BE2C (cell line): ENCODE results near the gene LRP11.

ENCODE experiments used
- DNase-seq: peaks from one replicate; pipeline ENCODE4 v3.0.0-alpha.2; 2020
- H3K27me3 ChIP-seq: fragments of 250-450 bp; sonication (Bioruptor Pico); 2 replicates; pipeline ENCODE4 v1.5.1; 2020; ENCODE audit warnings: mild to moderate bottlenecking
- H3K36me3 ChIP-seq: fragments of 250-450 bp; sonication (Bioruptor Pico); 2 replicates; pipeline ENCODE4 v1.5.1; 2020; ENCODE audit warnings: mild to moderate bottlenecking
- H3K4me1 ChIP-seq: fragments of 250-450 bp; sonication (Bioruptor Pico); 2 replicates; pipeline ENCODE4 v1.5.1; 2020
- H3K4me3 ChIP-seq: 2 replicates; pipeline ENCODE4 v1.5.1; 2011; ENCODE audit warnings: low read depth, low read length
- H3K9me3 ChIP-seq: fragments of 250-450 bp; sonication (Bioruptor Pico); 2 replicates; pipeline ENCODE4 v1.5.1; 2020
- TF ChIP-seq, protein P1 (sequence below): IDR thresholded peaks from 2 replicates; pipeline ENCODE4 v1.5.1; 2012; ENCODE audit warnings: mild to moderate bottlenecking, low read depth, low read length

The LRP11 gene

DNA sequence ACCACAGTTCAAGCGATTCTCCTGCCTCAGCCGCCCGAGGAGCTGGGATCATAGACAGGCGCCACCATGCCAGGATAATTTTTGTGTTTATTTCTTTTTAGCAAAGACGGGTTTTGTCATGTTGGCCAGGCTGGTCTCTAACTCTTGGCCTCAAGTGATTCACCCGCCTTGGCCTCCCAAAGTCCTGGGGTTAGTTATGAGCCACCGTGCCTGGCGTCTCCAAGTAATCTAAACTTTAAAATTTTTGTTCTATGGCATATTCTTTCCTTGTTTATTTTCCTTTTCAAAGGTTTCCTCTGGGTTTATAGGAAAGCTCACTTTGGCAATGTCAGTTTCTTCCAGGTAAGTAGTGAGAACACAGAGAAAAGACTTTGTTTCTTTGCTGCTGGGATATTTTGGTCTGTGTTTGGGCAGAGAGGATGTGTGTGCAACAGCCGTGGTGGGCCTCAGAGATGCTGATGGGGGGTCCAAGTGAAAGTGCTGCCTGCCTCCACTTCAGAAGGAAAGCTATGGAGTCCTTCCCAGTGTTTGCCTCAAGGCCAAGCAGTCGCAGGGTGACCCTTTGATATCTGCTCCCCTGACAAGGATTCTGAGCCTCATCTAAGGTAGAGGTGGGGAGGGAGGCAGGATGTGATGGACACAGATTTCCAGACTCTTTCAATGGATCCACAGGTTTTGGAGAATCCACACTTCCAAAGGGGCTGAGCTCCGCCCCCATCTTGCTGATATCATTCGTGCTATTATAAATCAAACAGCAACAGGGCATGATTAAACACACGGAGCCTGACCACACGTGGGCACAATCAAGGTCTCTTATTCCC, 2.3 kb downstream of the LRP11 start:
- H3K27me3 ChIP-seq, result no peaks in the 10 kb centered on the region
- no peak for DNase-seq
- no peak overlapping the region; the same call in 1 of the 2 replicates for H3K4me3 ChIP-seq
- no peaks in the 10 kb centered on the region for H3K9me3 ChIP-seq
- 0 out of 2 replicates have a peak, but pooled peaks cover 3% of the 10 kb centered on the region for H3K4me1 ChIP-seq
- TF ChIP-seq, protein P1, sequence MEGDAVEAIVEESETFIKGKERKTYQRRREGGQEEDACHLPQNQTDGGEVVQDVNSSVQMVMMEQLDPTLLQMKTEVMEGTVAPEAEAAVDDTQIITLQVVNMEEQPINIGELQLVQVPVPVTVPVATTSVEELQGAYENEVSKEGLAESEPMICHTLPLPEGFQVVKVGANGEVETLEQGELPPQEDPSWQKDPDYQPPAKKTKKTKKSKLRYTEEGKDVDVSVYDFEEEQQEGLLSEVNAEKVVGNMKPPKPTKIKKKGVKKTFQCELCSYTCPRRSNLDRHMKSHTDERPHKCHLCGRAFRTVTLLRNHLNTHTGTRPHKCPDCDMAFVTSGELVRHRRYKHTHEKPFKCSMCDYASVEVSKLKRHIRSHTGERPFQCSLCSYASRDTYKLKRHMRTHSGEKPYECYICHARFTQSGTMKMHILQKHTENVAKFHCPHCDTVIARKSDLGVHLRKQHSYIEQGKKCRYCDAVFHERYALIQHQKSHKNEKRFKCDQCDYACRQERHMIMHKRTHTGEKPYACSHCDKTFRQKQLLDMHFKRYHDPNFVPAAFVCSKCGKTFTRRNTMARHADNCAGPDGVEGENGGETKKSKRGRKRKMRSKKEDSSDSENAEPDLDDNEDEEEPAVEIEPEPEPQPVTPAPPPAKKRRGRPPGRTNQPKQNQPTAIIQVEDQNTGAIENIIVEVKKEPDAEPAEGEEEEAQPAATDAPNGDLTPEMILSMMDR, result no peak
- H3K36me3 ChIP-seq, result no peaks in the 10 kb centered on the region

DNA sequence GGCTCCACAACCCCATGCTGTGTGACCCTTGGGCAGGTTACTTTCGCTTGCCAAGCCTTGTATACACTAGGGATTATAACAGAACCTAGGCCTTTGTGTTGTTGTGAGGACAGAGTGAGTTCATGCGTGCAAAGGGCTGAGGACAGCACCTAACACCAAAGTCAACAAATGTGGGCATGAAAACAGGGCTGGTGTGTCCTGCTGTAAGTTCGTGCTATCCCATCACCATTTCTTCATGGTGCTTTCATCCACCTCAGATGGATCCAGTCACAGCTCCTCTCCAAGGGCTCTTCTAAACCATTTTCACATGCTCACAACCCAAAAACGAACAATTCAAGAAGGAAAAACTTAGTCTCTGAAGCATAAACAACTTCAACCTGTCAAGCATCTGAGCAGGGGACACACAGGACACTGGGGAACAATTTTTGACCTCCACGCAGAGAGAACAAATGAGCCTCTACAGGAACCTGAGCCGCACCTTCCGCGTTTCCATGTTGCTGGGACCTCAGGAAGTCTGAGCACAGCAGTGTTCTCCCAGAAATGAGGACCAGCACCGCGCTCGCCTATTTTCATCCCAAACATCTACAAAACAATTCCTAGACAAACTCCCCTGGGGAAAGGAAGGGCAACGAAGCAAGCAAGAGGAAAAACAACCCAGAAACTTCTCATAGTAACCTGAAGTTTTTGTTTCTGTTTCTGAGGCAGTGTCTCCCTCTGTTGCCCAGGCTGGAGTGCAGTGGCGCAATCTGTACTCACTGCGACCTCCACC, 3.1 kb downstream of the LRP11 start:
- H3K27me3 ChIP-seq, result no peaks in the 10 kb centered on the region
- H3K4me3 ChIP-seq, result no peak overlapping the region
- TF ChIP-seq, protein P1, result no peak
- no peak for DNase-seq
- H3K4me1 ChIP-seq, result 0 out of 2 replicates have a peak, but pooled peaks cover 3% of the 10 kb centered on the region
- H3K9me3 ChIP-seq, result no peaks in the 10 kb centered on the region
- H3K36me3 ChIP-seq, result no peaks in the 10 kb centered on the region

DNA sequence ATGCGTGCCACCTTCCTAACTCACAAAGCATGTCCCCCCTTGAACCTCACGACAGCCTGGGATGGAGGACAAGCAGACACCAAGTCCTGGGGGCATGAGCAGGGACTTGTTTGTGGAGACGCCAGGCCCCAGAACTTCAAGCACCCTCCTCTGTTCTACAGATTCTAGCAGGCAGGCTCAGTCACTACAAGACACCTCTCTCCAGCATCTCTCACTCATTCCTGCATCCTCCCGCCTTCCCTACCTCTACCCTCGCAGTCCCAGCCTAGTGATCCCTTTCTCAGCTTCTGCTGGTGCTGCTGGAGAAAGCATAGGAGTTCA, 3.7 kb downstream of the LRP11 start:
- TF ChIP-seq, protein P1, result no peak
- H3K36me3 ChIP-seq, result no peaks in the 10 kb centered on the region
- no peak overlapping the region for H3K4me3 ChIP-seq
- no peaks in the 10 kb centered on the region for H3K9me3 ChIP-seq
- H3K27me3 ChIP-seq, result no peaks in the 10 kb centered on the region
- DNase-seq, result no peak
- 0 out of 2 replicates have a peak, but pooled peaks cover 3% of the 10 kb centered on the region for H3K4me1 ChIP-seq

DNA sequence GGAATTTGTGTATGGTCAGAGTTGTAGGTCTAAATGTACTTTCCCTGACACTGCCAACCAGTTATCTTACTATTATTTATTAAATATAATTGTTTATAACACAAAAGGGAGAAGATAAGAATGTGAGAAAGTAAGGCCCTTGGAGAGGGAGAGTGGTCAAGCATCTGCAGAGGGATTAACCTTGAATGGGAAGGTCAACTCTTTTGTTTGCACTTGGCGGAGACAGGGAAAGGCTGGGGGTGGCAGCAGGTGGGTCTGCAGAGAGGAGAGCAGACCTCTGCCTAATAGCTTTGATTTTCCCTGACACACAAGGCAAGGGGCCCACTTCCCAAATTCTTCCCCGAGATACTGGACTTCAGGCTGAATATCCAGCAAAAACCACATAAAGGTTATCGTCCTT, 4.2 kb downstream of the LRP11 start:
- no peak overlapping the region for H3K4me3 ChIP-seq
- no peak for DNase-seq
- no peaks in the 10 kb centered on the region for H3K36me3 ChIP-seq
- no peaks in the 10 kb centered on the region for H3K27me3 ChIP-seq
- 0 out of 2 replicates have a peak, but pooled peaks cover 3% of the 10 kb centered on the region for H3K4me1 ChIP-seq
- TF ChIP-seq, protein P1, result no peak
- H3K9me3 ChIP-seq, result no peaks in the 10 kb centered on the region

DNA sequence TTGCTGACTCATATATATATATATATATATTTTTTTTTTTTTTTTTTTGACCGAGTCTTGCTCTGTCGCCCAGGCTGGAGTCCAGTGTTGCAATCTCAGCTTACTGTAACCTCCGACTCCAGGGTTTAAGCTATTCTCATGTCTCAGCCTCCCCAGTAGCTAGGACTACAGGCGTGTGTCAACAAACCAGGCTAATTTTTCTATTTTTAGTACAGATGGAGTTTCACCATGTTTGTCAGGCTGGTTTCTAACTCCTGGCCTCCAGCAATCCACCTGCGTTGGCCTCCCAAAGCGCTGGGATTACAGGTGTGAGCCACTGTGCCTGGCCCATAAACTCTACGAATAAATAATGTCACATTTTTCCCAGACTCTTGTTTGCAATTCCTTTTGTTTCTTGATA, 4.8 kb downstream of the LRP11 start:
- no peaks in the 10 kb centered on the region for H3K27me3 ChIP-seq
- no peak for DNase-seq
- H3K36me3 ChIP-seq, result no peaks in the 10 kb centered on the region
- no peak overlapping the region for H3K4me3 ChIP-seq
- 0 out of 2 replicates have a peak, but pooled peaks cover 3% of the 10 kb centered on the region for H3K4me1 ChIP-seq
- TF ChIP-seq, protein P1, result no peak
- H3K9me3 ChIP-seq, result no peaks in the 10 kb centered on the region

DNA sequence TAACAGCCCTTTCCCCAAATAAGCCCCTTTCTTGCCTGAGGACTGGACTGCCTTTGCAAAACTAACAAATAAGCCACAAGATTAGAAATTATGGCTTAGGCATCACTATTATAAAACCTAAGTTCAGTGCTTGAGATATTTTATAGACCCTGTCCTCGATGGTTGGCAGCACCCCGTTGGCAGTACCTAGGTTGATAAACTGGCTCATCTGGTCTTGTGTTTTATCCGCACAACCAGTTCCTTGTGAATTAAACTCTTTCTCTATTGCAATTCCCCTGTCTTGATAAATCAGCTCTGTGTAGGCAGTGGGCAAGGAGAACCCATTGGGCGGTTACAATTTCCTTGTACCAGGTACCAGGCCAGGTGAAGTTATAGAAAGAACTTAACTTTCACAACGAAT, 6.6 kb downstream of the LRP11 start:
- Histone ChIP-seq H3K4me3 (no peak overlapping the region), H3K4me1 (0 out of 2 replicates have a peak, but pooled peaks cover 3% of the 10 kb centered on the region), H3K27me3 (no peaks in the 10 kb centered on the region), H3K9me3 (no peaks in the 10 kb centered on the region), H3K36me3 (no peaks in the 10 kb centered on the region)
- no peak for DNase-seq
- TF ChIP-seq, protein P1, result no peak
